Measurements from ENCODE around the gene UBQLN4. TPM values are rescaled to one million over a fixed set of nuclear protein-coding genes. Genes with fewer than 3 reads are reported as not detected.

UBQLN4 gene
- total RNA-seq, 2 experiments from 2014 or later: 31.9 to 37.9 TPM

DNA sequence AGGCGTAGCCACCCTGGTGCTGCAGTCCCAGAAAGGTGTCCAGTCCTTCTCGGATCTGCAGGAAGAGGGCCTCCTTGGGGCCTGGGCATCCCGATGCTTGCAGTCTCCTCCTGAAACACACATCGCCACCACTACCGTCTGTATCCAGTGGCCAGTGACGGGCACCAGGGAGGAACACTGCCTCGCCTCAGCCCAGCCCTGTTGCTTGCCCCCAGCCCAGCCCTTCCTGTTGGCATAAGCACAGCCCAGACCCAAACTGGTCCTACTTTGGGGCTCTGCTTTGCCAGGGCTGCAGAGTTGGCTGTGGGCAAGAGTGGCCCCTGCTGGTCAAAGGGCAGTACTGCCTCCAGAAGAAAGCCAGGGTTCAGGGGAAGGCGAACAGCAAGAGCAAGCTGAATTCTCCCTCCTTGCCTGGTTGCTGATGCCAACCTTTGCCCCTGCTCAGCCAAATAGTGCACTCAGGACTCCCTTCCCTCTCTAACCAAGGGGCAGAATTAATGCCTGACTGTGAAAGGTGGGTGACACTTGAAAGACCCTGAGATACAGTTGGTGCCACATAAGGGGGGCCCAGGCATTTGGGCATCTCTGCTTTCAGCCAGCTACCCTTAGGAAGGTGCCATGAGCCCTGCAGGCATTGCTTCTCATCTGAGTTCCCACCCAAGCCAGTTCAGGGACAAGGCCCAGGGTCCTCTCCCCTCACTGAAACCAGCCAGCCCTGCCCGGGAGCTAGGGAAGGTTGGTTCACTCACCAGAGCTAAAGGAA lies 64.2 kb downstream of the UBQLN4 start:
- ATAC-seq (ENCODE audit: low read depth): peak; percentile 97
- Mint-ChIP-seq H3K27ac (peak overlapping the region; percentile 65), H3K4me1 (peaks cover 14% of the 10 kb centered on the region), H3K36me3 (no peaks in the 10 kb centered on the region), H3K27me3 (no peaks in the 10 kb centered on the region), H3K4me3 (no peak overlapping the region), H3K9me3 (no peaks in the 10 kb centered on the region)
- peak; percentile 85 for DNase-seq
- POLR2A ChIA-PET: interaction anchor here (0.6 to 2.2 kb wide), 12 partner anchors 9 to 64 kb away, joined by 3 to 14 read pairs (median 4); partner anchors contain the start of genes KHDC4 and UBQLN4

Other genes with a start within 250 kb of the UBQLN4 start
- gene GON4L, start 196.6 kb downstream of the UBQLN4 start, total RNA-seq: 10 to 100 TPM; 92.4 to 94.4 TPM
- gene SYT11, start 194.2 kb downstream of the UBQLN4 start, total RNA-seq: 10 to 100 TPM; 13.6 to 15.1 TPM
- 10 to 100 TPM; 31.3 to 32.8 TPM for gene RIT1, start 142.4 kb downstream of the UBQLN4 start, total RNA-seq
- gene KHDC4, start 119.4 kb downstream of the UBQLN4 start, total RNA-seq: 10 to 100 TPM; 91.6 to 94.5 TPM
- under 1 TPM in 1 of 2 experiments, not detected in 1; 0.26 TPM for gene RXFP4, start 112.2 kb downstream of the UBQLN4 start, total RNA-seq
- 100 to 1,000 TPM; 151 to 155 TPM for gene ARHGEF2, start 75.3 kb downstream of the UBQLN4 start, total RNA-seq
- 100 to 1,000 TPM; 204 to 205 TPM for gene SSR2, start 32.8 kb downstream of the UBQLN4 start, total RNA-seq
- gene LAMTOR2, start 984 bp upstream of the UBQLN4 start, total RNA-seq: 10 to 100 TPM; 50.9 to 52.6 TPM
- gene RAB25, start 7.4 kb upstream of the UBQLN4 start, total RNA-seq: under 1 TPM; 0.86 to 0.91 TPM
- gene MEX3A, start 28.7 kb upstream of the UBQLN4 start, total RNA-seq: under 1 TPM; 0.09 to 0.11 TPM
- gene LMNA, start 60.9 kb upstream of the UBQLN4 start, total RNA-seq: 10 to 100 TPM; 11.7 to 13.0 TPM
- 10 to 100 TPM in 1 of 2 experiments, 1 to 10 TPM in 1; 9.8 to 10.2 TPM for gene SEMA4A, start 99.8 kb upstream of the UBQLN4 start, total RNA-seq
- gene SLC25A44, start 140.3 kb upstream of the UBQLN4 start, total RNA-seq: 10 to 100 TPM; 30.9 to 35.3 TPM
- 10 to 100 TPM; 66.2 to 71.2 TPM for gene PMF1, start 159.2 kb upstream of the UBQLN4 start, total RNA-seq
- gene BGLAP, start 188.4 kb upstream of the UBQLN4 start, total RNA-seq: 1 to 10 TPM; 3.3 to 4.8 TPM
- gene PAQR6, start 194.3 kb upstream of the UBQLN4 start, total RNA-seq: 1 to 10 TPM; 7.0 TPM
- 10 to 100 TPM; 72.3 to 76.4 TPM for gene SMG5, start 229.0 kb upstream of the UBQLN4 start, total RNA-seq
- 10 to 100 TPM; 12.3 to 12.8 TPM for gene TMEM79, start 230.5 kb upstream of the UBQLN4 start, total RNA-seq
- 10 to 100 TPM; 27.5 to 27.8 TPM for gene GLMP, start 241.9 kb upstream of the UBQLN4 start, total RNA-seq
- not detected for gene VHLL, start 245.5 kb upstream of the UBQLN4 start, total RNA-seq

Measured in activated naive CD8-positive, alpha-beta T cell treated with anti-CD3 and anti-CD28 coated beads, Interleukin-2, amount 10 ng/mL, durations not matched to agents 7 days and 5 days (primary cell).